IPS-18a (cell line): ENCODE results near the gene MICAL1.

ENCODE experiments used
- H3K27ac ChIP-seq: one replicate; pipeline ENCODE4 v1.5.1; 2013; ENCODE audit warnings: low read length
- H3K27me3 ChIP-seq: one replicate; pipeline ENCODE4 v1.6.1; 2013; ENCODE audit warnings: mild to moderate bottlenecking, low read length; ENCODE audit not compliant: control insufficient read depth, insufficient read depth
- H3K36me3 ChIP-seq: one replicate; pipeline ENCODE4 v1.6.1; 2013; ENCODE audit warnings: low read depth, low read length; ENCODE audit not compliant: control insufficient read depth
- H3K4me1 ChIP-seq: one replicate; pipeline ENCODE4 v1.6.1; 2013; ENCODE audit warnings: low read depth, low read length; ENCODE audit not compliant: control insufficient read depth
- H3K4me3 ChIP-seq: one replicate; pipeline ENCODE4 v1.5.1; 2013; ENCODE audit warnings: low read length
- H3K9ac ChIP-seq: one replicate; pipeline ENCODE4 v1.6.1; 2013; ENCODE audit warnings: mild to moderate bottlenecking, low read length, moderate library complexity
- H3K9me3 ChIP-seq: one replicate; pipeline ENCODE4 v1.6.1; 2013; ENCODE audit warnings: low read depth, low read length; ENCODE audit not compliant: control insufficient read depth

The MICAL1 gene

GRCh38 chr6:109460161-109460829 lies 4.7 kb upstream of the MICAL1 start:
- Histone ChIP-seq H3K36me3 (peaks cover 33% of the 10 kb centered on the region), H3K9ac (no peak overlapping the region), H3K27ac (no peak overlapping the region), H3K9me3 (no peaks in the 10 kb centered on the region), H3K4me1 (peaks cover 19% of the 10 kb centered on the region), H3K4me3 (no peak overlapping the region), H3K27me3 (no peaks in the 10 kb centered on the region)

- Histone ChIP-seq H3K9ac (no peak overlapping the region), H3K4me3 (no peak overlapping the region), H3K9me3 (no peaks in the 10 kb centered on the region), H3K4me1 (peaks cover 25% of the 10 kb centered on the region), H3K36me3 (peaks cover 20% of the 10 kb centered on the region), H3K27me3 (no peaks in the 10 kb centered on the region), H3K27ac (no peak overlapping the region)
These were observed 3.4 kb upstream of the MICAL1 start for GRCh38 chr6:109458774-109459531.

DNA sequence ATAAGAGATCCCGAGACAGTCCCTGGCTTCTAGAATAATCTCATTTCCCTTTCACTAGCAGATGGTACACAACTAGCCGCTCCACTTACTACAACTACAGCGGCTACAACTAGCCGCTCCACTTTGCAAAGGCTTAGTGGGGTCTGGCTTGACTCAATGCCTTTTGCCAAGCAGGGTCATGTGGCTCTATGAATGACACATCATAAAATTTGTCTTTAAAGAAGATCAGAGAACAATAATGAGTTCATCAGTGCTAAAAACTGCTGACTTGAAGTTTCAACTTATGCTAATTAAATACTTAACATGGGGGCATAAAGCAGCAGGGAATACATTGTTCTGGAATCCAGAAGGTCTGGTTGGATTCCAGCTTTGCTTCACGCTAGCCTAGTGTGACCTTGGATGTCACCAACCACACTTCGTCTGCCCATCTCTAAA lies 2.0 kb upstream of the MICAL1 start:
- peaks cover 25% of the 10 kb centered on the region for H3K4me1 ChIP-seq
- H3K27me3 ChIP-seq, result no peaks in the 10 kb centered on the region
- H3K4me3 ChIP-seq, result no peak overlapping the region
- no peak overlapping the region for H3K9ac ChIP-seq
- no peak overlapping the region for H3K27ac ChIP-seq
- no peaks in the 10 kb centered on the region for H3K9me3 ChIP-seq
- H3K36me3 ChIP-seq, result peaks cover 15% of the 10 kb centered on the region

DNA sequence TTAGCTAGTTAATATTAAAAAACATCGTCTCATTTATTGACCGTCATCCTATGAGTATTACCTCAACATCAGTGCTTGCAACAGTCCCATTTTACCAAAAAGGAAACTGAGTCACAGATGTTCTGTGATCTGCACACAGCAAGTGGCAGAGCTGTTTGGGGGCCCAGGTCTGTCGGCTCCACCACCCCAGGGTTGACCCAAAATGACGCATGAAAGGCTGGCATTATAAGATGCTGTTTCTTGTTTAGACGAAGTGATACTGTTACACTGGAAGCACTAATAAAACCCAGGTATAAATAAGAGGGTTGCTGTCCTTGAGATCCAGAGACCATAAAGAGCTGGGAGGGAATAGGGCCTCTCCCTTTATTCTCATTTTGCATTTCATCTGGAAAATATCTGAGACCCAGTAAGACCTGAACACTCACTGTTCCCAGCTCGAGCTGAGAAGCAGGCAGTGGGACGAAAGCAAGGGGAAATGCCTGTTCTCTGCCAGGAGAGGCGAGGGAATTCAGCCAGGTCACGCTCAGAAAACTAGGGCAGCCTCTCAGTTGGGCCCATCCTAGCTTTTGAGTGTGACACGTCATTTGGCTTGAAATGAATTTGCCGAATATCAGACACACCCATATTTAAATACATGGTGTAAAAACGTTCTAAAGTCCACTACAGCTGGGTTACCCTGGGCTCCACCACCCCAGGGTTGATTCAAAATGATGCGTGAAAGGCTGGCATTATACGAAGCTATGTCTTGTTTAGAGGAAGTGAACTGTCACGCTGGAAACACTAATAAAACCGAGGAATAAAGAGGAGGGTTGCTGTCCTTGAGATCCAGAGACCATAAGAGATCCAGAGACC lies 1.4 kb upstream of the MICAL1 start:
- peaks cover 11% of the 10 kb centered on the region for H3K36me3 ChIP-seq
- H3K4me1 ChIP-seq, result peaks cover 25% of the 10 kb centered on the region
- H3K9ac ChIP-seq, result no peak overlapping the region
- no peaks in the 10 kb centered on the region for H3K27me3 ChIP-seq
- no peaks in the 10 kb centered on the region for H3K9me3 ChIP-seq
- peak overlapping the region; percentile 79 for H3K4me3 ChIP-seq
- H3K27ac ChIP-seq, result no peak overlapping the region

DNA sequence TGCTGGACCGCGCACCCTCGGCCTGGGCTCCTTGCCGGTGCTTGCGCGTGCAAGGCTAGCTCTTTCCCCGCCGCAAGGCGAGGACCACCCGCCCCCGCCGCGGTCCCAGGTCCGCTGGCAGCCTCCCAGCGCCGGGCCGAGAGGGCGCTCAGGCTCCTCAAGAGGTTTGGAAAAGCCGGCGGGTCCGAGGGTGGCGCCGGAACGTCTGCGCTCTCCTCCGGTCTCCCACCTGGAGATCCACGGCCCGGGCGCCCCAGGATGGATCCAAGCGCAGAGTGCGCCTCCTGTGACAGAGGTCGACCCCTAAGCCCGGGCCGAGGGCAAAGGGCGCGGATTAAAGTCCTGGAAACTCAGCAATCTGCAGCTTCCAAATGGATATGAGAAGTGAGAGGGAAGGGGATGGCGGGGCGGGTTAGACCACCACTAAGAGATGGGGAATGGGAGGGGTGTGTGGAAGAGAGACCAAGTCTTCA lies 575 bp upstream of the MICAL1 start:
- Histone ChIP-seq H3K9ac (no peak overlapping the region), H3K36me3 (peaks cover 10% of the 10 kb centered on the region), H3K27me3 (no peaks in the 10 kb centered on the region), H3K27ac (no peak overlapping the region), H3K4me1 (peaks cover 25% of the 10 kb centered on the region), H3K9me3 (no peaks in the 10 kb centered on the region), H3K4me3 (peak overlapping the region; percentile 79)

- Histone ChIP-seq H3K36me3 (peaks cover 8% of the 10 kb centered on the region), H3K4me3 (peak overlapping the region; percentile 79), H3K27ac (no peak overlapping the region), H3K9me3 (no peaks in the 10 kb centered on the region), H3K4me1 (peaks cover 25% of the 10 kb centered on the region), H3K9ac (peak overlapping the region; percentile 58), H3K27me3 (no peaks in the 10 kb centered on the region)
These were observed 806 bp downstream of the MICAL1 start for GRCh38 chr6:109454496-109455436.

DNA sequence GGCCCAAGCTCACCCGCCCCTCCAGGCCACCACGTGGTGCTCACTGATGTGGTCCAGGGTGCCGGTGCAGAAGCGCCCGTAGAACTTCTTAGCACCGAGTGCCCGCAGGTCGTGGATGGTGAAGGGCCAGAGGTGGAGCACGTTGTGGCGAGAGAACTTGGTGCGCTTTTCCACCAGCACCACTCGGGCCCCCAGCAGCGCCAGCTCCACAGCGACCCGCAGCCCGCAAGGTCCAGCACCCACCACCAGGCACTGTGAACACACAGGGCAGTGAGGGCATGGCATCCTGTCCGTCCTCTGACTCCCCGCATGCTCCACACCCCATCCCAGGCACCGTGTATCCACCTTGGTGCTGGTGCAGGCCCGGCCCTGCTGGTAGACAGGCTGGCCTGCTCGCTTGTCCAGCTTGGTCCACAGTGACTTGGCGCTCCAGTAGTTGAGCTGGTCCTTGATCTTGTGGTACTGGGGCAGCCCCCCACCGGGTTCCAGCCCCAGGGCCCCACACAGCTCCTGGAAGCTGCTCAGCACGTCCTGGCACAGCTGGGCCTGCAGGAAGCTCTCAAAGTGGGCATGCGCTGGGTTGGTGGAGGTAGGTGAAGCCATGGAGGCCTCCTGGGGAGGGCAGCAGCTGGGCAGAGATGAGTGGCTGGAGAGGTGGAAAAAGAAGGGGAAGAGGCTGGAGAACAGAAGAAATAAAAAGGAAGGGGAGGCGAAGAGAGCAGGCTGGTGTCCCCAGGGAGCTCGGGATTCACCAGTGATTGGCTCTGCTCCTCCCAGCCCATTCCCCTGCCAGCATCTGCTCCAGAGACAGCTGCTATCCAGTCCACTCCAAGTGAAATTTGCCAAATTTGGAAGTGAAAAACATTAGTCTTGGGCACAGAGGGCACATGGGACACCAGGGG lies 1.7 kb downstream of the MICAL1 start:
- no peak overlapping the region for H3K9ac ChIP-seq
- H3K27me3 ChIP-seq, result no peaks in the 10 kb centered on the region
- peaks cover 25% of the 10 kb centered on the region for H3K4me1 ChIP-seq
- no peaks in the 10 kb centered on the region for H3K9me3 ChIP-seq
- peaks cover 8% of the 10 kb centered on the region for H3K36me3 ChIP-seq
- H3K27ac ChIP-seq, result no peak overlapping the region
- peak overlapping the region; percentile 79 for H3K4me3 ChIP-seq

GRCh38 chr6:109453156-109453555 lies 2.4 kb downstream of the MICAL1 start:
- Histone ChIP-seq H3K4me3 (no peak overlapping the region), H3K4me1 (peaks cover 24% of the 10 kb centered on the region), H3K27ac (no peak overlapping the region), H3K9ac (no peak overlapping the region), H3K9me3 (no peaks in the 10 kb centered on the region), H3K36me3 (peaks cover 8% of the 10 kb centered on the region), H3K27me3 (no peaks in the 10 kb centered on the region)

DNA sequence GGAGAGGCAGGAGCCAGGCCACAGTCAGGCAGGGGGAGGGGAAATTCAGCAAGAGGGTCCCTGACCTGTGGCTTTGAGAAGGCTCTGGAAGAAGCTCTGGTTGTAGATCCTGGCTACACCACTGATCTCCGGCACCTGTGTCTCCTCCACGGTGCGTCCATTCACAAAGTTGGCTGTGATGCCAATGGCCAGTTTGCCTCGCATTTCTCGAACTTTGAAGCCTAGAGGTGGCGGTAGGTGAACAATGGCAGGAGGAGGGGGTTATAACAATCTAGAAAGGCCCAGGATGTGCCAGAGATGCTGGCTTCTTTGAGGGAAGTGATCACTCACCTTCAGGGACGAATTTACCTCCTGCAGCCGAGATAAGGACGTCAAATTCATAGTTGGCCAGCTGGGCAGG lies 3.4 kb downstream of the MICAL1 start:
- no peaks in the 10 kb centered on the region for H3K27me3 ChIP-seq
- H3K9me3 ChIP-seq, result no peaks in the 10 kb centered on the region
- H3K27ac ChIP-seq, result no peak overlapping the region
- H3K4me1 ChIP-seq, result peaks cover 15% of the 10 kb centered on the region
- H3K9ac ChIP-seq, result no peak overlapping the region
- H3K36me3 ChIP-seq, result peaks cover 8% of the 10 kb centered on the region
- no peak overlapping the region for H3K4me3 ChIP-seq

DNA sequence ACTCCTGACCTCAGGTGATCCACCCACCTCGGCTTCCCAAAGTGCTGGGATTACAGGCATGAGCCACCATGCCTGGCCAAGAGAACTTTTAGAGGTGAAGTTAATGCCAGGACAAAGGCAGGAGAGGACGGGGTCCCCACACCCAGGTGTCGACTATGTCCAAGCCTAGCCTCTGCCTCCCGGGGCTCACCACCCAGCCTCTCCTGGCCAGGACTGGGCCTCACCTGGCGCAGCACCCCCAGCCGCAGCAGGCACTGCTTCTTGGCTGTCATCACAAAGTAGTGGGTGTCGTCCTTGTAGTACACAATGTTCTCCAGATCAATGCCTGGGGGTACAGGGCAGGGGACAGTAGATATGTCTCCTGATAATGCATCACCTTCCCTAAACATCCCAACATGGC lies 4.2 kb downstream of the MICAL1 start:
- Histone ChIP-seq H3K9ac (no peak overlapping the region), H3K27me3 (no peaks in the 10 kb centered on the region), H3K9me3 (no peaks in the 10 kb centered on the region), H3K4me1 (peaks cover 7% of the 10 kb centered on the region), H3K27ac (no peak overlapping the region), H3K36me3 (peaks cover 10% of the 10 kb centered on the region), H3K4me3 (no peak overlapping the region)
